IPS DF 4.7 (cell line): ENCODE data around the gene SAMD11.

ENCODE experiments used
- DNase-seq: peaks from one replicate; pipeline ENCODE4 v3.0.0-alpha.2; 2013; ENCODE audit warnings: low spot score; ENCODE audit errors: extremely low read depth

Gene SAMD11

DNA sequence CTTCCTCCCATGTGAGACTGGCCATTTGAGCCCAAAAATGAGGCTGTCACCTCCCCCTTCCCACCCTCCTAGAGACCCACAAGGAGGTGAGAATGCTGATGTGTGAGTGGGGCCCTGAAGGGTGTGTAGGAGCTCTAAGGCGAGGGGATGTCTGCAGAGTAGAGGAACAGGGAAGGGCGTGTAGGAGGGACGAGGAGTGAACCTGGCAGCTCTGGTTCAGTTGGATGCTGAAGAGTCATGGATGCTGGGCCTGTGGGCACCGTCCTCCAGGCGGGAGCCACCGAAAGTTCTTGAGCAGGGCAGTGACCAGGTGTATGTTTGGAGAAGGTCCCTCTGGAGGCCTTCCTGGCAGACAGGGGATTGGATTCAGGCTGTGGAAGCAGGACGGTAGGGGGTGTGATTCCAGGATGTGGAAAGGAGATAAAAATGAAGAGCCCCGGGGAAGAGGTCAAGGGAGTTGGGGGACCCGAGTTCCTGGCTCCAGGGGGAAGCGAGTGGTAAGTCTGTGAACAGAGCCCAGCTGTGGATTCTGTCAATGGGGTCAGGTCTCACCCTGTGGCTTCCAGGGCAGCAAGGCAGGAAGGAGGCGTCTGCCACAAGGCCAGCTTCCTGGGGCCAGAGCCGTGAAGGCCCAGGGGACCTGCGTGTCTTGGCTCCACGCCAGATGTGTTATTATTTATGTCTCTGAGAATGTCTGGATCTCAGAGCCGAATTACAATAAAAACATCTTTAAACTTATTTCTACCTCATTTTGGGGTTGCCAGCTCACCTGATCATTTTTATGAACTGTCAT is 7.9 kb downstream of the SAMD11 start:
- no peak for DNase-seq

DNA sequence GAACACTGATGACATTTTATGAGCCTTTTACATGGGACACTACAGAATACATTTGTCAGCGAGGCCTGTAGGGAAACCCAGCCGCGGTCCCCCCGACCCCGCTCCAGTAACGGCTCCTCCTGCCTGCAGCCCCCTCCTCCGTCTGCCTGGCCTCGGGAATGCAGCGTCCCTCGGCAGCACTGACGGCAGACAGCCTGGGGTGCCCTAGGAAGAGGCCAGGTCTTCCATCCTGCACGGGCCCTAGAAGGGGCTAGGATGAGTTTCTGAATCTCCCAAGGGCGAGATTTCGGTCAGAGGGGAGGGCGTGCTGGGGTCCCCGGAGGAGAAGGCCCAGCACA is 8.4 kb downstream of the SAMD11 start:
- no peak for DNase-seq

DNA sequence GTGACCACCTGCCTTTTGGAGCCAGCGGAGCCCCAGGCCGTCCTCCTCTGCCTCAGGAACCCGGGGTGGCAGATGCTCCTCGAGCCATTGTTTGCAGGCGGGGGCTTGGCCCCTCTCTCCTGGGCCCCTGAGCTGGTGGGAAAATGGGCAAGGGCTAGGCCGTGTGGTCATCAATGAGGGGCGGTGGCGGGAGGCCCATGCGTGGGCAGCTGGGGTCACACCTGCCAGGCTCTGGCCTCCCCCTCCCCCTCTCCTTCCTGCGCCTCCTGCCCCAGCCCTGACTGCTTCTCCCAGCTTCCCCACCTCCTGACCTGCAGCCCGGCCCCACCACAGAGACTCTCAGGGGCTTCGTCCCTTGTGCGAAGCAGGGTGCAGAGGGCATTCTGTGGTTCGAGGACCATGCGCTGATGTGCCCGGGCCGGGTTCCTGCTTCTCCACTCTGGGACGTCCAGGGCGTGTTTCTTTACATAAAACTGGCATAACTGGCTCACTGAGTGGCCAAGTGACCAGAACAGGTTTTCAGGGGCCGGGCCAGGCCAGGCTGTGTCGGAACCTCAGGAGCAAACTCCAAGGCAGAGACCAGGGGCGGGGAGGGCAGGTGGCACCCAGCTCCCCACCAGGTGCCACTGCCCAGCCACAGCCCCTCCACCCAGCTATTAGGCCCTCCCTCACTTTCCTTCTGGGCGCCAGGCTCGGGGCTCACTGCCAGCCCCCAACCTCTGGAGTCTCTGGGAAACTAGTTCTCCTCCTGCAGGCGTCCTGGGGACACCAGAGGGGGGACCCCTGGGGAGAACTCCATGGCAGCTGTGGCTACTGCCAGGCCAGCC is 9.3 kb downstream of the SAMD11 start:
- DNase-seq = no peak

DNA sequence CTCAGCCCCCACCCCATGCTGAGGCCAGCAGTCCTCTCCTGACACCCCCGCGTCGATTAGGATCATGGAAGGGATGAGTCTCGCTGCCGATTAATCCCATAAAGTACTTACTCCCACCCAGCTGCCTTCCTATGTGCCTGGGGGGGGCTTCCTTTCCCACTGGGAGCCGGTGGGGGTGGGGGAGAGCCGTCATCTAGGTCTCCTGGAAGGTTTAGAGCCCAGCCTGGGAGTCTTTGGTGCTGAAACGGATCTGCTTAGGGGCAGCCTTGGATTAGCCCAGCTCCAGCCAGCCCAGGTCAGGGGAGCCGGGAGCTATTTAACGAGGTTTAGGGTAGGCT is 9.8 kb downstream of the SAMD11 start:
- DNase-seq = no peak

GRCh38 chr1:934991-935750 is 11.4 kb downstream of the SAMD11 start:
- DNase-seq = no peak

DNA sequence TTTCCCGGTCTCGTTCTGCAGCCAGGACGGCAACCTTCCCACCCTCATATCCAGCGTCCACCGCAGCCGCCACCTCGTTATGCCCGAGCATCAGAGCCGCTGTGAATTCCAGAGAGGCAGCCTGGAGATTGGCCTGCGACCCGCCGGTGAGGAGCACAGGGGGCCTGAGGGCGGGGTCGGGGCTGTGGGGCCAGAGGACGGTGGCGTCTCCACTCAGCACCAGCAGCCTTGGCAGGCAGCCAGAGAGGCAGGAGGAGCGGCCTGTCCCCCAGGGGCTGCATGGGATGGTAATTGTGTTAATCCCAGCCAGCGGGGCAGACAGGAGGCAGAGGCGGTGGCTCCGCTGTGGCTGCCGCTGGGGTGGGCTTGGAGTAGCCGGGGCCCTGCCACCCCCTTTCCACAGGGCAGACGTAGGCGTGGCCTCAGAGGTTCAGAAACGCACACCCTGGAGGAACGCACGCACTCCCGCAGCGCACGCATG is 12.1 kb downstream of the SAMD11 start:
- no peak for DNase-seq

- no peak for DNase-seq
Measured at GRCh38 chr1:936348-937264, 12.9 kb downstream of the SAMD11 start.

DNA sequence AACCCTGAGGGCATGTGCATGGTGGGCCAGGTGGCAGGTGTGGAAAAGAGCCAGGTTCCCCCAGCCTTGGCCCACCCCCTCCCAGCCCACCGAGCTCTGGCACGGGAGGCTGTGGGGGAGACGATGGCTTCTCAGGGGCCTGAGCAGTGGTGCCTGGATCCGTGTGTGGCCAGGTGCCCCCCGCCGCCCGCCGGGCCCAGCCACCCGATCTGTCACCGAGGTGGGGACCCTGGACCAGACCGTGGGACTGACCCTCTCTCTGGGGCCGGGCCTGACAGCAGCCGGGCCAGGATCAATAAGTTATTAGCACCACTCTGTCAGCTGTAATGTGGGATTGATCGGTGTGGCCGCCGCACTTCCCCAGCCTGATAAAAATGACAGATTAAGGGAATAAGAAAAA is 13.8 kb downstream of the SAMD11 start:
- DNase-seq = no peak

- DNase-seq = no peak
Measured at GRCh38 chr1:938088-938683, 14.5 kb downstream of the SAMD11 start.

- DNase-seq = no peak
Measured at GRCh38 chr1:938711-939489, 15.2 kb downstream of the SAMD11 start.

- no peak for DNase-seq
Measured at GRCh38 chr1:939511-940106, 15.9 kb downstream of the SAMD11 start.

- no peak for DNase-seq
Measured at GRCh38 chr1:940107-941014, 16.6 kb downstream of the SAMD11 start.

GRCh38 chr1:941015-941587 is 17.4 kb downstream of the SAMD11 start:
- DNase-seq = no peak

DNA sequence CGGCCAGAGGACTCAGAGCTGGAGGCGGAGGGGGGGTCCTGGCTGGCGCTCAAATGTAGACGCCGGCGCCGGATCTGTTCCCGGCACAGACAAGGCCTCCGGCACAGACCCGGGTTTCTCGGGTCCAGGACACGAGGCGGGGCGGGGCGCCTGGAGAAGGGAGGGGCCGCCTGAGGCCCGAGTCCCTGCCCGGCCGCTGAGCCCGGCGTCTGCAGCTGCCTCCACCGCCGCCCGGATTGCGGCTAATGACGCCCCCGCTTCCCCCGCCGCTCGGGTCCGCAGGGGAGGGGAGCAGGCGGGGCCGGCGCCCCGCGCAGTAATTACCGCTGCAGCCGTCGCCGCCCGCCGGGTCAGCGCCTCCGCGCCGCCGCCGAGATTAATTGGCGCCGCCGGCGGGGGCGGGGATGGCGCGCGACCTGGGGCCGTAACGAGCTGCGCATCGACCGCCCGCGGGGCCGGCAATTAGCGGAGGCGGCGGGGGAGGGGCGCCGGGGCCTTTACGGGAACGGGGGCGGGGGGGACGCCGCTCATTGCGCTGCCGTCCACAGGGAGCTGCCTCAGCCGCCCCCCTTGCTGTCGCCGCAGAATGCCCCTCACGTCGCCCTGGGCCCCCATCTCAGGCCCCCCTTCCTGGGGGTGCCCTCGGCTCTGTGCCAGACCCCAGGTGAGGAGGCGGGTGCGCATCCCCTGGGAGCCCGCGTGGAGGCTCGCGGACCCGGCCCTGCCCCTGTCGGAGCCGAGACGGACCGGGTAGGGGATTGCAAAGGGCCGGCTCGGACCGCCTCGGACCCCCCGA is 18.1 kb downstream of the SAMD11 start:
- DNase-seq = no peak

DNA sequence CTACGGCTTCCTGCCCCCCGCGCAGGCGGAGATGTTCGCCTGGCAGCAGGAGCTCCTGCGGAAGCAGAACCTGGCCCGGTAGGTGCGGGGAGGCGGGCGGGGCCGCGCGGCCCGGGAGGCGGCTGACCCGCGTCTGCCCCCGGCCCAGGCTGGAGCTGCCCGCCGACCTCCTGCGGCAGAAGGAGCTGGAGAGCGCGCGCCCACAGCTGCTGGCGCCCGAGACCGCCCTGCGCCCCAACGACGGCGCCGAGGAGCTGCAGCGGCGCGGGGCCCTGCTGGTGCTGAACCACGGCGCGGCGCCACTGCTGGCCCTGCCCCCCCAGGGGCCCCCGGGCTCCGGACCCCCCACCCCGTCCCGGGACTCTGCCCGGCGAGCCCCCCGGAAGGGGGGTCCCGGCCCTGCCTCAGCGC is 18.7 kb downstream of the SAMD11 start:
- no peak for DNase-seq

- DNase-seq = no peak
Measured at GRCh38 chr1:942864-943533, 19.3 kb downstream of the SAMD11 start.
